ENCODE data around the gene EFCAB3.
"Not testable (repeated sequence)": the region's sequence is repeated elsewhere in the genome, so short reads cannot be mapped to it uniquely, and the experiment has no call there.

Gene EFCAB3

DNA sequence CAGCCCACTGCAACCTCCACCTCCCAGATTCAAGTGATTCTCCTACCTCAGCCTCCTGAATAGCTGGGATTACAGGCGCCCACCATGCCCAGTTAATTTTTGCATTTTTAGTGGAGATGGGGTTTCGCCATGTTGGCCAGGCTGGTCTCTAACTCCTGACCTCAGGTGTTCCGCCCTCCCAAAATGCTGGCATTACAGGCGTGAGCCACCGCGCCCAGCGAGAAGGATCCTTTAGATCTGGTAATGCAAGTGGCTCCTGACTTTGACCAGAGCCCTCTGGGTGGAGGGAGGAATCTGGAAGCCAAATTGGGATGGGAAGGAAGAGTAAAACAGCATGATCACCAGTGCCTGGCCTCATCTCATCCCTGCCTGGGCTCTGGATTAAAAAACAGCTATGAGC, 84.9 kb downstream of the EFCAB3 start:
- DNase-seq = not testable (repeated sequence)

Data from hippocampal formation (tissue), 2 donors.